A673 (cell line): Measurements from ENCODE around the gene BOD1L2. TPM values are rescaled to one million over a fixed set of nuclear protein-coding genes. Genes with fewer than 3 reads are reported as not detected.

Source experiments
- BruUV-seq: library from RNA; stranded (reverse); fragments of 400-500 nt; replicated peaks from 2 replicates; lab custom pipeline; 2021; lab: Mats Ljungman, UMichigan
- CTCF ChIA-PET: fragments of 300-600 bp; sonication (Branson Sonifier 250); formaldehyde crosslinking; loops from one replicate; lab custom pipeline; 2022; ENCODE audit warnings: antibody characterized with exemption; lab: Charles Lee
- POLR2A ChIA-PET: fragments of 300-600 bp; sonication (Branson Sonifier 250); formaldehyde crosslinking; loops from one replicate; lab custom pipeline; 2022; ENCODE audit warnings: antibody characterized with exemption; ENCODE audit not compliant: low non-redundant PET; lab: Charles Lee
- DNase-seq: peaks from one replicate; pipeline ENCODE4 v3.0.0-alpha.2; 2015; ENCODE audit warnings: low spot score
- H3K27ac ChIP-seq: fragments of 200-600 bp; sonication (generic); 2 replicates; pipeline ENCODE4 v1.5.1; 2016; ENCODE audit warnings: mixed run types, low read depth, mild to moderate bottlenecking, mixed read lengths, antibody characterized with exemption, low read length; ENCODE audit not compliant: poor library complexity, severe bottlenecking
- H3K27me3 ChIP-seq: fragments of 200-600 bp; sonication (generic); replicated peaks from 2 replicates; pipeline ENCODE4 v1.6.1; 2017; ENCODE audit warnings: mixed run types, low read depth, mild to moderate bottlenecking, mixed read lengths, antibody characterized with exemption, low read length; ENCODE audit not compliant: insufficient read depth, poor library complexity
- H3K36me3 ChIP-seq: fragments of 200-600 bp; sonication (generic); 2 replicates; pipeline ENCODE4 v1.6.1; 2016; ENCODE audit warnings: mixed run types, mild to moderate bottlenecking, mixed read lengths, antibody characterized with exemption, low read length; ENCODE audit not compliant: insufficient read depth, poor library complexity, severe bottlenecking
- H3K4me1 ChIP-seq: fragments of 200-600 bp; sonication (generic); 2 replicates; pipeline ENCODE4 v1.6.1; 2017; ENCODE audit warnings: mixed run types, mild to moderate bottlenecking, mixed read lengths, antibody characterized with exemption, low read length; ENCODE audit not compliant: insufficient read depth, poor library complexity, severe bottlenecking
- H3K4me3 ChIP-seq: fragments of 200-600 bp; sonication (generic); 2 replicates; pipeline ENCODE4 v1.5.1; 2016; ENCODE audit warnings: low read depth, mixed run types, mild to moderate bottlenecking, mixed read lengths, low read length; ENCODE audit not compliant: poor library complexity, severe bottlenecking
- H3K9me3 ChIP-seq: fragments of 200-600 bp; sonication (generic); 2 replicates; pipeline ENCODE4 v1.6.1; 2016; ENCODE audit warnings: mixed run types, low read depth, mild to moderate bottlenecking, mixed read lengths, antibody characterized with exemption, low read length; ENCODE audit not compliant: poor library complexity, severe bottlenecking
- CTCF ChIP-seq: fragments of 300-800, 200-600 bp; sonication (generic); conservative IDR thresholded peaks from 2 replicates; pipeline ENCODE4 v1.5.1; 2017; ENCODE audit warnings: low read depth, mild to moderate bottlenecking, antibody characterized with exemption, low read length, moderate library complexity, mixed read lengths
- EZH2 ChIP-seq: fragments of 200-600 bp; sonication (generic); IDR thresholded peaks from 2 replicates; pipeline ENCODE4 v1.6.1; 2017; ENCODE audit warnings: borderline replicate concordance, low read depth, mild to moderate bottlenecking, mixed read lengths, antibody characterized with exemption, low read length; ENCODE audit not compliant: poor library complexity, severe bottlenecking
- intact Hi-C: fragments of 100-400 bp; cut with micrococcal nuclease; formaldehyde crosslinking; loops from one replicate; pipeline ENCODE4 v1.10.0; 2022; ENCODE audit not compliant: unreplicated experiment
- total RNA-seq: library from RNA; stranded (reverse); gene quantifications from 2 replicates; pipeline ENCODE4 v1.2.3, GENCODE V29; 2021

Gene BOD1L2
- total RNA-seq, 1 experiment from 2014 or later, result not detected

- ChIA-PET POLR2A (no interaction called here), CTCF (no interaction called here)
- DNase-seq, result no peak
- TF ChIP-seq EZH2, result no peak
- TF ChIP-seq CTCF, result no peak
- intact Hi-C loops, result no loop called here
- H3K27me3 ChIP-seq, result peaks cover 40% of the 10 kb centered on the region
- H3K4me3 ChIP-seq, result no peak overlapping the region
- H3K36me3 ChIP-seq, result no peaks in the 10 kb centered on the region
- BruUV-seq, result no TSS peak
- H3K9me3 ChIP-seq, result no peaks in the 10 kb centered on the region
- H3K27ac ChIP-seq, result no peak overlapping the region
- H3K4me1 ChIP-seq, result no peaks in the 10 kb centered on the region
Measured at GRCh38 chr18:57149051-57149450, 2.2 kb downstream of the BOD1L2 start.

GRCh38 chr18:57149531-57149930 is 2.6 kb downstream of the BOD1L2 start:
- Histone ChIP-seq H3K27me3 (peaks cover 40% of the 10 kb centered on the region), H3K4me1 (no peaks in the 10 kb centered on the region), H3K27ac (no peak overlapping the region), H3K4me3 (no peak overlapping the region), H3K9me3 (no peaks in the 10 kb centered on the region), H3K36me3 (no peaks in the 10 kb centered on the region)
- no peak for DNase-seq
- no TSS peak for BruUV-seq
- ChIA-PET CTCF (no interaction called here), POLR2A (no interaction called here)
- intact Hi-C loops, result no loop called here
- no peak for TF ChIP-seq CTCF
- TF ChIP-seq EZH2, result no peak

- intact Hi-C loops, result no loop called here
- H3K4me3 ChIP-seq, result no peak overlapping the region
- CTCF ChIA-PET, result no interaction called here
- no peak overlapping the region for H3K27ac ChIP-seq
- POLR2A ChIA-PET, result no interaction called here
- no peak for DNase-seq
- H3K36me3 ChIP-seq, result no peaks in the 10 kb centered on the region
- H3K4me1 ChIP-seq, result no peaks in the 10 kb centered on the region
- BruUV-seq, result no TSS peak
- TF ChIP-seq EZH2 (no peak), CTCF (no peak)
- peaks cover 40% of the 10 kb centered on the region for H3K27me3 ChIP-seq
- no peaks in the 10 kb centered on the region for H3K9me3 ChIP-seq
Measured at GRCh38 chr18:57150081-57150480, 3.2 kb downstream of the BOD1L2 start.
